ENCODE measurements around the gene SCNN1A.

The SCNN1A gene

DNA sequence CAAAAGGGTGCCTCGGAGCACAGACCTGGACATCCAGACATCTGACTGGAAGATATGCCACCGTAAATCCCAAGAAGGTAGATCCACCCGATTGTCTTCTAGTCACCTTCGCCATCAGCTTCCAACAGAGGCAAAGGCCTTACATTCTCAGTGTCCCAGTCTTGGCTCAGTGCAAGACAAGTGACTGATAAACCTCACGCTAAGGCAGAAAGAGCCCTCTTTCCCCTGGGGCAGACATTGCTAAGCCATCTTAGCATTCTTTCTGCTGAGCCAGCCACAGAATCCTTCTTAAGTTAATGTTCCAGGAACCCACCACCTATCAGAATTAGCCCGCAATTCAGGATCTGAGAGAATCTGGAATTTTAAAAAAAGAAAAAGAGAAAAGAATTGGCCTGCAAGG lies 69.2 kb downstream of the SCNN1A start:
- Histone ChIP-seq H3K27ac (ENCODE audit: low read length) (no peak overlapping the region), H3K27me3 (ENCODE audit: control insufficient read depth in 1 of 2, insufficient read depth in 2 of 2, low read length in 2 of 2) (peaks cover 7 to 12% of the 10 kb centered on the region in 2 donors), H3K36me3 (ENCODE audit: control insufficient read depth in 2 of 2, insufficient read depth in 2 of 2, low read length in 2 of 2) (no peaks in the 10 kb centered on the region), H3K4me1 (ENCODE audit: control insufficient read depth, insufficient read depth, low read length) (peaks cover 7% of the 10 kb centered on the region), H3K4me3 (ENCODE audit: low read length in 2 of 2) (no peak overlapping the region), H3K9ac (ENCODE audit: low read length in 2 of 2) (no peak overlapping the region), H3K9me3 (ENCODE audit: control insufficient read depth in 2 of 2, low read length in 2 of 2) (no peaks in the 10 kb centered on the region)

DNA sequence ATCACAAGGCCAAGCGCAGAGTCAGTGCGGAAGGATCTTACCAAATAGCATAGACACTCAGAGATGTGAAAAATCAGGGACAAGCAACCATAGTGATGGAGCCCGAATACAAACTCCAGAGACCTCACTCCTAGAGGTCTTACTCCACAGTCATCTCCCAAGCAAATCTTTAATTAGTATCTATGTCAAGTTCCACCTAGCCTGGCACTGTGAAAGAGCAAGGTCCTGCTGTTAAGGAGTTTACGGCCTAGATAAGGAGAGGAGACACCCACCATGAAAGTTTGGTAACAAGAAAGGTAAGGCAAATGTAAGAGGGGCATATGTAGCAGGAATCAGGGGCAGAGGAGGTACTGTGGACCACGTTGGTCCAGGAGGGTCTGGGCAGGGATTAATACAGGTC lies 72.3 kb downstream of the SCNN1A start:
- H3K9ac ChIP-seq (ENCODE audit: low read length in 2 of 2): no peak overlapping the region

DNA sequence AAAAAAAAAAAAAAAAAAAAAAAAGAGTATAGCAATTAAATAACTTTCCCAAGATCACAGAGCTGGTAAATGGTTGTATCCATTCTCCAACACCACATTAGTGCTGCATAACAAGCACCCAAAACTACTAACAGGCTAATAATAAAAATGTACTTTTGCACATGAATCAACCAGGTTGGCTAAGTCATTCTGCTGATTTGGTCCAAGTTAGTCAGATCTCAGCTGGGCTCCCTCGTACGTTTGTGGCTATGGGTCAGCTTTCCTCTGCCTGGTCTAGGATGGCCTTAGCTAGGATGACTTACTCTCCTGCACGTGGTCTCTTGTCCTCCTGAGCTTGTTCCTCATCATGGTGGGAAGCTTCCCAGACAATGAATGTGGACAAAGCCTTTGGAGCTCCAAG lies 72.7 kb downstream of the SCNN1A start:
- H3K36me3 ChIP-seq (ENCODE audit: control insufficient read depth in 2 of 2, insufficient read depth in 2 of 2, low read length in 2 of 2): no peaks in the 10 kb centered on the region
- H3K4me3 ChIP-seq (ENCODE audit: low read length in 2 of 2): no peak overlapping the region
- no peak overlapping the region for H3K27ac ChIP-seq (ENCODE audit: low read length)
- no peaks in the 10 kb centered on the region for H3K9me3 ChIP-seq (ENCODE audit: control insufficient read depth in 2 of 2, low read length in 2 of 2)
- no peaks in the 10 kb centered on the region for H3K4me1 ChIP-seq (ENCODE audit: control insufficient read depth, insufficient read depth, low read length)
- no peak overlapping the region for H3K9ac ChIP-seq (ENCODE audit: low read length in 2 of 2)
- no peaks in the 10 kb centered on the region for H3K27me3 ChIP-seq (ENCODE audit: control insufficient read depth in 1 of 2, insufficient read depth in 2 of 2, low read length in 2 of 2)

More for the DNA sequence above, 72.3 kb downstream of the SCNN1A start:
- Histone ChIP-seq H3K4me3 (ENCODE audit: low read length in 2 of 2) (no peak overlapping the region), H3K27me3 (ENCODE audit: control insufficient read depth in 1 of 2, insufficient read depth in 2 of 2, low read length in 2 of 2) (no peaks in the 10 kb centered on the region), H3K4me1 (ENCODE audit: control insufficient read depth, insufficient read depth, low read length) (no peaks in the 10 kb centered on the region), H3K36me3 (ENCODE audit: control insufficient read depth in 2 of 2, insufficient read depth in 2 of 2, low read length in 2 of 2) (no peaks in the 10 kb centered on the region), H3K27ac (ENCODE audit: low read length) (no peak overlapping the region), H3K9me3 (ENCODE audit: control insufficient read depth in 2 of 2, low read length in 2 of 2) (no peaks in the 10 kb centered on the region)

GRCh38 chr12:6301721-6302120 lies 73.6 kb downstream of the SCNN1A start:
- no peak overlapping the region for H3K27ac ChIP-seq (ENCODE audit: low read length)
- H3K4me1 ChIP-seq (ENCODE audit: control insufficient read depth, insufficient read depth, low read length): no peaks in the 10 kb centered on the region
- no peak overlapping the region for H3K4me3 ChIP-seq (ENCODE audit: low read length in 2 of 2)
- H3K9ac ChIP-seq (ENCODE audit: low read length in 2 of 2): no peak overlapping the region
- no peaks in the 10 kb centered on the region for H3K9me3 ChIP-seq (ENCODE audit: control insufficient read depth in 2 of 2, low read length in 2 of 2)
- no peaks in the 10 kb centered on the region for H3K36me3 ChIP-seq (ENCODE audit: control insufficient read depth in 2 of 2, insufficient read depth in 2 of 2, low read length in 2 of 2)
- H3K27me3 ChIP-seq (ENCODE audit: control insufficient read depth in 1 of 2, insufficient read depth in 2 of 2, low read length in 2 of 2): no peaks in the 10 kb centered on the region

DNA sequence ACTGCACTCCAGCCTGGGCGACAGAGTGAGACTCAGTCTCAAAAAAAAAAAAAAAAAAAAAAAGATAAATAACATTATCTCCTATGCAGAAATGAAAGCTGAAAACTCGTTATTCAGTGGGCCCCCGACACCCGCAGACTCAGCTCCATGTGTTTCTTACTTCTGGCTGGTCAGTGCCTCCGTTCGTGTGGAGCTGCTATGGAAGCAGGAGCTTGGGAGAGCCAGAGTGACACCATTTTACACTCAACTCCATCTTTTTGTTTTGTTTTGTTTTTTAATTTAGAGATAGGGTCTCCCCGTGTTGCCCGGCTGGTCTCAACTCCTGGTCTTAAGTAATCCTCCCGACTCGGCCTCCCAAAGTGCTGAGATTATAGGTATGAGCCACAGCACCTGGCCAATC lies 78.2 kb downstream of the SCNN1A start:
- H3K27me3 ChIP-seq (ENCODE audit: control insufficient read depth in 1 of 2, insufficient read depth in 2 of 2, low read length in 2 of 2): no peaks in the 10 kb centered on the region
- no peak overlapping the region for H3K4me3 ChIP-seq (ENCODE audit: low read length in 2 of 2)
- no peaks in the 10 kb centered on the region for H3K36me3 ChIP-seq (ENCODE audit: control insufficient read depth in 2 of 2, insufficient read depth in 2 of 2, low read length in 2 of 2)
- no peak overlapping the region for H3K9ac ChIP-seq (ENCODE audit: low read length in 2 of 2)
- H3K9me3 ChIP-seq (ENCODE audit: control insufficient read depth in 2 of 2, low read length in 2 of 2): no peaks in the 10 kb centered on the region
- H3K4me1 ChIP-seq (ENCODE audit: control insufficient read depth, insufficient read depth, low read length): peaks cover 6% of the 10 kb centered on the region
- H3K27ac ChIP-seq (ENCODE audit: low read length): no peak overlapping the region

All from stomach smooth muscle (tissue), 2 donors.